Endothelial cell (in vitro differentiated cells): ENCODE data around the gene SBF1. TPM values are rescaled to one million over a fixed set of nuclear protein-coding genes. Genes with fewer than 3 reads are reported as not detected.

Source experiments
- DNase-seq: peaks from one replicate; pipeline ENCODE4 v3.0.0; 2021; ENCODE audit warnings: low spot score
- H3K27ac Mint-ChIP-seq: one replicate; pipeline ENCODE4 v1.8.0; 2021; ENCODE audit warnings: mixed read lengths, inconsistent platforms; ENCODE audit not compliant: unreplicated experiment
- H3K27me3 Mint-ChIP-seq: one replicate; pipeline ENCODE4 v1.8.0; 2021; ENCODE audit warnings: mild to moderate bottlenecking, moderate library complexity, mixed read lengths, inconsistent platforms; ENCODE audit not compliant: unreplicated experiment
- H3K36me3 Mint-ChIP-seq: one replicate; pipeline ENCODE4 v1.8.0; 2021; ENCODE audit warnings: mild to moderate bottlenecking, low read depth, mixed read lengths, inconsistent platforms; ENCODE audit not compliant: unreplicated experiment
- H3K4me1 Mint-ChIP-seq: one replicate; pipeline ENCODE4 v1.8.0; 2021; ENCODE audit warnings: mild to moderate bottlenecking, mixed read lengths, inconsistent platforms; ENCODE audit not compliant: unreplicated experiment
- H3K4me3 Mint-ChIP-seq: one replicate; pipeline ENCODE4 v1.8.0; 2021; ENCODE audit warnings: mild to moderate bottlenecking, mixed read lengths, inconsistent platforms; ENCODE audit not compliant: unreplicated experiment
- H3K9me3 Mint-ChIP-seq: one replicate; pipeline ENCODE4 v1.8.0; 2021; ENCODE audit warnings: mixed read lengths, inconsistent platforms; ENCODE audit not compliant: unreplicated experiment
- total RNA-seq: library from RNA; stranded (reverse); fragmentation: NEBNext Ultra II Directional; extraction: Animal tissue kit (Norgen Biotek cat#: 25700); gene quantifications from one replicate; pipeline ENCODE4 v1.2.1, GENCODE V29; 2021; ENCODE audit not compliant: unreplicated experiment
- TF ChIP-seq, protein P1 (sequence below): fragments of 200-600 bp; sonication (generic); IDR thresholded peaks from one replicate; pipeline ENCODE4 v1.5.0; 2021; ENCODE audit warnings: antibody characterized with exemption; ENCODE audit not compliant: unreplicated experiment

The SBF1 gene
- total RNA-seq, 1 donor from 2014 or later, result 76.7 TPM

- H3K27ac Mint-ChIP-seq, result no peak overlapping the region
- no peaks in the 10 kb centered on the region for H3K9me3 Mint-ChIP-seq
- peaks cover 6% of the 10 kb centered on the region for H3K27me3 Mint-ChIP-seq
- H3K4me3 Mint-ChIP-seq, result no peak overlapping the region
- TF ChIP-seq, protein P1, sequence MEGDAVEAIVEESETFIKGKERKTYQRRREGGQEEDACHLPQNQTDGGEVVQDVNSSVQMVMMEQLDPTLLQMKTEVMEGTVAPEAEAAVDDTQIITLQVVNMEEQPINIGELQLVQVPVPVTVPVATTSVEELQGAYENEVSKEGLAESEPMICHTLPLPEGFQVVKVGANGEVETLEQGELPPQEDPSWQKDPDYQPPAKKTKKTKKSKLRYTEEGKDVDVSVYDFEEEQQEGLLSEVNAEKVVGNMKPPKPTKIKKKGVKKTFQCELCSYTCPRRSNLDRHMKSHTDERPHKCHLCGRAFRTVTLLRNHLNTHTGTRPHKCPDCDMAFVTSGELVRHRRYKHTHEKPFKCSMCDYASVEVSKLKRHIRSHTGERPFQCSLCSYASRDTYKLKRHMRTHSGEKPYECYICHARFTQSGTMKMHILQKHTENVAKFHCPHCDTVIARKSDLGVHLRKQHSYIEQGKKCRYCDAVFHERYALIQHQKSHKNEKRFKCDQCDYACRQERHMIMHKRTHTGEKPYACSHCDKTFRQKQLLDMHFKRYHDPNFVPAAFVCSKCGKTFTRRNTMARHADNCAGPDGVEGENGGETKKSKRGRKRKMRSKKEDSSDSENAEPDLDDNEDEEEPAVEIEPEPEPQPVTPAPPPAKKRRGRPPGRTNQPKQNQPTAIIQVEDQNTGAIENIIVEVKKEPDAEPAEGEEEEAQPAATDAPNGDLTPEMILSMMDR, result no peak
- H3K4me1 Mint-ChIP-seq, result peaks cover 12% of the 10 kb centered on the region
- peaks cover 14% of the 10 kb centered on the region for H3K36me3 Mint-ChIP-seq
- no peak for DNase-seq
Measured at GRCh38 chr22:50467773-50468440, 6.9 kb downstream of the SBF1 start.

DNA sequence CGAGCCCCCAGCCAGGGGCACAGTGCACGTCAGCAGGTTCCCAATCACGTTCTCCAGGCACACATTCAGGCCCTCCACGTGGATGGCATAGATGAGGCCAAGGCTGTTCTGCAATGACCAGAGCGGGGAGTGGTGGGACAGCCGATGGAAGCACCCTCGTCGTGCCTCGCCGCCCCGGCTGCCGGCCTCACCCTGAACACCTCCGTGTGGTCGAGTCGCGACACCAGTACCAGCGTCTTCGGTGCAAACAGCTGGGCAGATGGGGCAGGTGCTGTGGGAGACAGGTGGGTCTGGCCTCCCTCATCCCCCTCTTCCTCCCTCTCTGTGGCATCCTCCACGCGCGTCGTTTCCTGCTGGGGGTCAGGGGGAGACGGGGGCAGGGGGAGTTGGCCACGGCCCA, 7.5 kb downstream of the SBF1 start:
- Mint-ChIP-seq H3K4me3 (no peak overlapping the region), H3K4me1 (peaks cover 12% of the 10 kb centered on the region), H3K27ac (no peak overlapping the region), H3K9me3 (no peaks in the 10 kb centered on the region), H3K27me3 (peaks cover 6% of the 10 kb centered on the region), H3K36me3 (peaks cover 16% of the 10 kb centered on the region)
- TF ChIP-seq, protein P1, result no peak
- no peak for DNase-seq

GRCh38 chr22:50465066-50465930, 9.5 kb downstream of the SBF1 start:
- Mint-ChIP-seq H3K4me3 (no peak overlapping the region), H3K27ac (no peak overlapping the region), H3K36me3 (peaks cover 23% of the 10 kb centered on the region), H3K4me1 (peaks cover 4% of the 10 kb centered on the region), H3K27me3 (peaks cover 4% of the 10 kb centered on the region), H3K9me3 (no peaks in the 10 kb centered on the region)
- TF ChIP-seq, protein P1, result no peak
- DNase-seq, result no peak

DNA sequence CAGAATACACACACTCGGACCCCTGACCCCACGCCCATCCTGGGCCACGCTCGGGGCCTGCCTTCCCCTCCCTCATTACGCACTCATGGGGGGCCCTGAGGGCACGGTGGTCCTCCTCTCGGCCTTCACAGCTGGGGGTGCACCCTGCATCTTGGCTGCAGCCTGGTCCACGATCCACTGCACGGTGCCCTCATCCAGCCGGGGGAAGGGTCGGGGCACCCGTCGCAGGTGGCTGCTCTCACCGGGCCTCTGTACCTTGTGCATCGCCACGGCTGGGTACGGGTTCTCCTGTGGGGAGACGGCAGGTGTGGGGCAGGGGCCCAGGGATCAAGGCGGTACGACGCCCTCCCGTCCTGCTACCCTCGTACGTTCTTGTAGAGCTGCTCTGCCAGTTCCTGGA, 10.4 kb downstream of the SBF1 start:
- no peak overlapping the region for H3K4me3 Mint-ChIP-seq
- no peaks in the 10 kb centered on the region for H3K9me3 Mint-ChIP-seq
- peaks cover 26% of the 10 kb centered on the region for H3K36me3 Mint-ChIP-seq
- peaks cover 3% of the 10 kb centered on the region for H3K4me1 Mint-ChIP-seq
- H3K27me3 Mint-ChIP-seq, result peaks cover 4% of the 10 kb centered on the region
- TF ChIP-seq, protein P1, result no peak
- no peak for DNase-seq
- H3K27ac Mint-ChIP-seq, result no peak overlapping the region
